Panc1 (cell line): Measurements from ENCODE around the gene AMBP.

Experiments used
- CTCF ChIP-seq: fragments of 450-650 bp; IDR thresholded peaks from 2 replicates; pipeline ENCODE4 v1.5.1; 2017; ENCODE audit warnings: mild to moderate bottlenecking
- POLR2AphosphoS5 ChIP-seq: IDR thresholded peaks from 2 replicates; pipeline ENCODE4 v1.6.1; 2012; ENCODE audit warnings: mild to moderate bottlenecking, low read depth, low read length, moderate library complexity
- REST ChIP-seq, 2 experiments: IDR thresholded peaks; 2 replicates each; pipeline ENCODE4 v1.6.1; 2011 to 2012; ENCODE audit warnings: low read depth in 2 of 2, control low read depth in 1 of 2, low read length in 1 of 2, mild to moderate bottlenecking in 1 of 2, moderate library complexity in 1 of 2; ENCODE audit not compliant: insufficient read depth in 1 of 2
- SIN3A ChIP-seq: IDR thresholded peaks from 2 replicates; pipeline ENCODE4 v1.6.1; 2012; ENCODE audit warnings: low read depth, mild to moderate bottlenecking, low read length, moderate library complexity, borderline replicate concordance; ENCODE audit not compliant: insufficient read depth
- TCF7L2 ChIP-seq: IDR thresholded peaks from 2 replicates; pipeline ENCODE4 v1.6.1; 2011; ENCODE audit warnings: mild to moderate bottlenecking, low read depth, low read length, inconsistent platforms

DNA sequence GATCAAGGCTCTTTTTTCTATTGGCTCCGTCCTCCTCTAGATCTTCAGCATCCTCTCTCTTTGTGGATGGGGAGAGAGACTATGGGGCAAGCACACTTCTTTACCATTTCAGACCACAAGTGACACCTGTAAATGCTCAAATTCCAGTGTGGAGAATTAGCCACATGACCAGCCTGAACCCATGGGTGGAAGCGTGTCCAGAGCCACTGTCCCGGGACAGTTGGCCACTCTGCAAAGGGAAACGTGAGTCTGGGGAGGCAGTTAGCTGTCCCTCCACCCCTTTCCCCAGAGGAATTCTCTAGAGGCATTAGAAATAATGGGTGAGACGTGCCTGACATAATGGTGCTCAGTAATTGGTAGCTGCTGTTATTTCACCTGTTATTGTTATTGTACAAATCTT, 40.9 kb downstream of the AMBP start:
- TF ChIP-seq POLR2AphosphoS5 (no peak), CTCF (no peak), REST (IDR thresholded peaks at IDR 0.05; ENCODE audit: insufficient read depth in 1 of 2, low read depth in 2 of 2, low read length in 1 of 2) (no peak), SIN3A (no peak), TCF7L2 (no peak)
